Transverse colon (tissue), 4 donors: Measurements from ENCODE around the gene TNPO1. TPM values are rescaled to one million over a fixed set of nuclear protein-coding genes. Genes with fewer than 3 reads are reported as not detected.
A peak's percentile ranks its signal among the peaks of the same experiment; 100 is the strongest.

Experiments
- DNase-seq: peaks from one replicate; pipeline ENCODE4 v3.0.0-alpha.2; 2019
- H3K27ac ChIP-seq, 4 donors: fragments of 200-600 bp; sonication (generic); 2 replicates each; pipeline ENCODE4 v1.5.1; 2016 to 2018; ENCODE audit warnings: inconsistent platforms in 4 of 4
- H3K27me3 ChIP-seq: fragments of 200-600 bp; sonication (generic); 2 replicates; pipeline ENCODE4 v1.5.1; 2017; ENCODE audit warnings: inconsistent platforms
- H3K36me3 ChIP-seq, 4 donors: fragments of 200-600 bp; sonication (generic); 2 replicates each; pipeline ENCODE4 v1.5.1; 2017 to 2019; ENCODE audit warnings: inconsistent platforms in 4 of 4
- H3K4me1 ChIP-seq, 4 donors: fragments of 200-600 bp; sonication (generic); 2 replicates each; pipeline ENCODE4 v1.5.1; 2017 to 2020; ENCODE audit warnings: inconsistent platforms in 4 of 4
- H3K4me3 ChIP-seq, 4 donors: fragments of 200-600 bp; sonication (generic); 1 replicate in 1 of 4; 2 replicates in 3 of 4; pipeline versions ENCODE4 v1.5.1 to v1.6.1; 2017 to 2019; ENCODE audit warnings: inconsistent platforms in 4 of 4
- H3K9me3 ChIP-seq, 2 donors: fragments of 200-600 bp; sonication (generic); 2 replicates each; pipeline ENCODE4 v1.5.1; 2017 to 2019; ENCODE audit warnings: inconsistent platforms in 2 of 2
- EP300 ChIP-seq: sonication (generic); formaldehyde crosslinking; IDR thresholded peaks from one replicate; pipeline ENCODE4 v1.6.1; 2017; ENCODE audit warnings: antibody characterized with exemption, low read depth
- POLR2A ChIP-seq: fragments of 450-650 bp; IDR thresholded peaks from one replicate; pipeline ENCODE4 v1.6.1; 2016; ENCODE audit warnings: antibody characterized with exemption, mild to moderate bottlenecking, moderate library complexity
- POLR2AphosphoS5 ChIP-seq, 3 donors: sonication (generic); formaldehyde crosslinking; IDR thresholded peaks; one replicate each; pipeline ENCODE4 v1.6.1; 2016; ENCODE audit warnings: antibody characterized with exemption in 3 of 3
- WGBS, 2 donors: methylation state at CpG; one replicate each; pipeline ENCODE4 v1.1.5; 2018; ENCODE audit warnings: low coverage in 1 of 2; 5-methylcytosine and 5-hydroxymethylcytosine counted together
- in situ Hi-C, 4 donors: fragments of 200-750 bp; cut with MboI; loops; one replicate each; pipeline versions ENCODE4 v1.15.0 to v1.15.1; 2017; ENCODE audit warnings: low sequenced_read_pairs in 3 of 4, low pct_ligation_motif_present in 1 of 4, low pct_unique_long_range_greater_than_20kb in 1 of 4
- intact Hi-C: fragments of 100-400 bp; cut with DNase I; formaldehyde crosslinking; loops from one replicate; pipeline ENCODE4 v1.15.1; 2023; ENCODE audit warnings: low total_unique reads
- total RNA-seq, 4 donors: library from RNA; depleted of rRNA; stranded (reverse); fragments of >200 nt; gene quantifications; one replicate each; pipeline ENCODE4 v1.1.0, GENCODE V29; 2016
- TF ChIP-seq, protein P1 (sequence below), 5 experiments: fragments of 200-600 bp in 3 of 5; fragments of 450-650 bp in 2 of 5; sonication (generic) in 3 of 5; IDR thresholded peaks; 1 replicate in 2 of 5; 2 replicates in 3 of 5; pipeline ENCODE4 v1.5.1; 2016 to 2017; ENCODE audit warnings: antibody characterized with exemption in 5 of 5, inconsistent platforms in 3 of 5, mild to moderate bottlenecking in 2 of 5, moderate library complexity in 1 of 5

Gene TNPO1
- total RNA-seq, 4 donors from 2014 or later = 30.3 to 391 (median 102) TPM

DNA sequence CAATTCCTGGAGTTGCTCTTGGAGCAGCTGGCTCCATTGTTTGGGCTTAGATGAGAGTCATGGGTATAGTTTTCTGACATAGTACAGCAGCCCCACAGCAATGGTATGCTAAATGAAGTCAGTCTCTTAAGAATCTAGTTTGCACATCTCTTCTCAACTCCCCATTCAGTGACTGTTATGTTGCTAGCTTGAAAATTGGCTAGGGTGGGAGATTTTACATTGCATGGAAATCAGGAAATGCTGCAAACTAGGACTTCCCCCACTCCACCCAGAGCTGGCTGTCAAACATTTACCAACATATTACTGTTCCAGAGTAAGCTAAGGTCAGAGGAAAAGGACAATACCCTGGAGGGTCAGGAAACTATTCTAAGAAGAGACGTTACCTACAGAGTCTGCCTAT lies 121.7 kb downstream of the TNPO1 start:
- DNase-seq = no peak
- intact Hi-C loops (no loop called here), in situ Hi-C loops (no loop called here)
- Histone ChIP-seq H3K4me1 (peaks cover 5 to 18% (median 16%) of the 10 kb centered on the region in 4 donors), H3K36me3 (no peaks in the 10 kb centered on the region), H3K4me3 (no peak overlapping the region), H3K27me3 (no peaks in the 10 kb centered on the region), H3K9me3 (no peaks in the 10 kb centered on the region), H3K27ac (peak overlapping the region; percentile 51 to 63 (median 60))
- TF ChIP-seq POLR2AphosphoS5 (IDR thresholded peaks at IDR 0.05) (no peak), POLR2A (no peak), EP300 (no peak)
- TF ChIP-seq, protein P1, sequence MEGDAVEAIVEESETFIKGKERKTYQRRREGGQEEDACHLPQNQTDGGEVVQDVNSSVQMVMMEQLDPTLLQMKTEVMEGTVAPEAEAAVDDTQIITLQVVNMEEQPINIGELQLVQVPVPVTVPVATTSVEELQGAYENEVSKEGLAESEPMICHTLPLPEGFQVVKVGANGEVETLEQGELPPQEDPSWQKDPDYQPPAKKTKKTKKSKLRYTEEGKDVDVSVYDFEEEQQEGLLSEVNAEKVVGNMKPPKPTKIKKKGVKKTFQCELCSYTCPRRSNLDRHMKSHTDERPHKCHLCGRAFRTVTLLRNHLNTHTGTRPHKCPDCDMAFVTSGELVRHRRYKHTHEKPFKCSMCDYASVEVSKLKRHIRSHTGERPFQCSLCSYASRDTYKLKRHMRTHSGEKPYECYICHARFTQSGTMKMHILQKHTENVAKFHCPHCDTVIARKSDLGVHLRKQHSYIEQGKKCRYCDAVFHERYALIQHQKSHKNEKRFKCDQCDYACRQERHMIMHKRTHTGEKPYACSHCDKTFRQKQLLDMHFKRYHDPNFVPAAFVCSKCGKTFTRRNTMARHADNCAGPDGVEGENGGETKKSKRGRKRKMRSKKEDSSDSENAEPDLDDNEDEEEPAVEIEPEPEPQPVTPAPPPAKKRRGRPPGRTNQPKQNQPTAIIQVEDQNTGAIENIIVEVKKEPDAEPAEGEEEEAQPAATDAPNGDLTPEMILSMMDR (IDR thresholded peaks at IDR 0.05) = no peak
- 15 to 22% methylated on average over 1 of the region's 1 CpG for WGBS, 2 donors

DNA sequence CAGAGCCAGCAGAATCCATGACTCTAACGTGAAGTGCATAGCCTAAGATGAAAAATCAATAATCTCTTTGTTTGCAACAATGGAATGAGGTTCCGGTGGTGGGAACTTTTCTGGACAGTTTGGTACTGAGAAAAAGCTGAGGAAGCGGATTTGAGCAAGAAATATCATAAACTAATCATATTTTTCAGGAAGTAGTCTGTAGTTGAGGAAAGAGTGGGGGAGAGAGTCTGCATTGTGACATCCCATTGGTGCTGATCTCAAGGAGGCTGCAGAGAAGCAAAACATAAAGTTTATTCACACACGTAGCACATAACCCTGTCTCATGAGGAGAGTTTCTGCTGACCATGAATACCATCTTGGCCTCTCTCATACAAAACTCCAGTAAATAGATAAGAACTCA lies 123.6 kb downstream of the TNPO1 start:
- WGBS, 2 donors = 52 to 55% methylated on average over 4 of the region's 4 CpGs
- no peak for TF ChIP-seq EP300
- TF ChIP-seq POLR2A = no peak
- TF ChIP-seq POLR2AphosphoS5 (IDR thresholded peaks at IDR 0.05) = no peak
- TF ChIP-seq, protein P1 (IDR thresholded peaks at IDR 0.05) = no peak
- Histone ChIP-seq H3K27me3 (no peaks in the 10 kb centered on the region), H3K4me3 (no peak overlapping the region), H3K4me1 (peaks cover 5 to 18% (median 16%) of the 10 kb centered on the region in 4 donors), H3K27ac (peak overlapping the region in 1 of 4 donors; percentile 34), H3K36me3 (no peaks in the 10 kb centered on the region), H3K9me3 (no peaks in the 10 kb centered on the region)
- DNase-seq = no peak
- in situ Hi-C loops (no loop called here), intact Hi-C loops (no loop called here)

DNA sequence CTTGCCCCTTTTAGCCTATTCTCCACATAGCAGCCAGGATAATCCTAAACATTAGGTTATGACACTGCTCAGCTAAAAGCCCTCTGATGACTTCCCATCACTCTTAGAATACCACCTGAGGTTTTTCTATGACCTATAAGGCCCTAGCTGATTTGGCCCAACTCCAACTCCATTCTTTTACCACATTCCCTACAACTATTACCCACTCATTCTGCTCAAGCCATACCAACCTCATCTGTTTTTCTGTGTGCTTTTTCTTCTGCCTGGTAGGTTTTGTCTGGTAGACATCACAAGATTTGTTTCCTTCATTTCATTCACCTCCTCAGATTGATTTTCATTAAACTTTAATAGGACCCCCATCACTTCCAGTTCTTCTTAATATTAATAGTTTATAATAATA lies 126.8 kb downstream of the TNPO1 start:
- Histone ChIP-seq H3K4me3 (no peak overlapping the region), H3K4me1 (peaks cover under 1 to 8% (median 6%) of the 10 kb centered on the region in 4 donors), H3K36me3 (no peaks in the 10 kb centered on the region), H3K27ac (no peak overlapping the region), H3K9me3 (no peaks in the 10 kb centered on the region), H3K27me3 (no peaks in the 10 kb centered on the region)
- intact Hi-C loops = no loop called here
- DNase-seq = no peak
- in situ Hi-C loops = no loop called here
- no peak for TF ChIP-seq EP300
- TF ChIP-seq POLR2AphosphoS5 (IDR thresholded peaks at IDR 0.05) = no peak
- TF ChIP-seq POLR2A = no peak
- TF ChIP-seq, protein P1 (IDR thresholded peaks at IDR 0.05) = no peak

DNA sequence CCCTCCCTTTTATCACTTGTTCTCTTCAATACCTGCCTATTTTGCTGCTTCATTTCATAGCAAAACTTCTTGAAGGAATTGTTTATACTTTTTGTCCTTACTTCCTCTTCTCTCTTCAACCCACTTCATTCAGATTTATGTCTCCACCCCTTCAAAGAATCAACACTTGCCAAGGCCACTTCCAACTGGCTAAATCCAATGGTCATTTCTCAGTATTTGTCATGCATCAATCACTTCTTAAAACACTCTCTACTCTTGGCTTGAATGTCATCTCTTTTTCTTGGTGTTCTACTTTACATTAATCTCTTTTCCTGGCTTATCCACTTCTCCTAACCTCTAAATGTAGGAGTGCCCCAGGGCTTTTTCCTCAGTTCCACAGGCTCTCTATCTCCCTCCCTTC lies 131.0 kb downstream of the TNPO1 start:
- Histone ChIP-seq H3K27ac (no peak overlapping the region), H3K4me1 (peaks cover 0 to 15% (median 7%) of the 10 kb centered on the region in 4 donors), H3K4me3 (no peak overlapping the region), H3K36me3 (no peaks in the 10 kb centered on the region), H3K9me3 (no peaks in the 10 kb centered on the region), H3K27me3 (no peaks in the 10 kb centered on the region)
- intact Hi-C loops (no loop called here), in situ Hi-C loops (no loop called here)
- no peak for DNase-seq
- TF ChIP-seq, protein P1 (IDR thresholded peaks at IDR 0.05) = no peak
- TF ChIP-seq EP300 = no peak
- no peak for TF ChIP-seq POLR2AphosphoS5 (IDR thresholded peaks at IDR 0.05)
- no peak for TF ChIP-seq POLR2A
